Astrocyte of the cerebellum (primary cell): ENCODE data around the gene UBA6.

Source experiments
- DNase-seq: peaks from one replicate; pipeline ENCODE4 v3.0.0-alpha.2; 2011; ENCODE audit warnings: low read depth
- H3K4me3 ChIP-seq: 2 replicates; pipeline ENCODE4 v1.5.1; 2011; ENCODE audit warnings: mild to moderate bottlenecking, low read depth, low read length, moderate library complexity
- in situ Hi-C: cut with HindIII; loops from 2 replicates; pipeline ENCODE4 v1.10.0; 2017; ENCODE audit warnings: low sequenced_read_pairs
- TF ChIP-seq, protein P1 (sequence below): IDR thresholded peaks from 2 replicates; pipeline ENCODE4 v1.5.1; 2012; ENCODE audit warnings: low read length, low read depth, moderate library complexity, mild to moderate bottlenecking; ENCODE audit errors: missing control alignments

Gene UBA6

DNA sequence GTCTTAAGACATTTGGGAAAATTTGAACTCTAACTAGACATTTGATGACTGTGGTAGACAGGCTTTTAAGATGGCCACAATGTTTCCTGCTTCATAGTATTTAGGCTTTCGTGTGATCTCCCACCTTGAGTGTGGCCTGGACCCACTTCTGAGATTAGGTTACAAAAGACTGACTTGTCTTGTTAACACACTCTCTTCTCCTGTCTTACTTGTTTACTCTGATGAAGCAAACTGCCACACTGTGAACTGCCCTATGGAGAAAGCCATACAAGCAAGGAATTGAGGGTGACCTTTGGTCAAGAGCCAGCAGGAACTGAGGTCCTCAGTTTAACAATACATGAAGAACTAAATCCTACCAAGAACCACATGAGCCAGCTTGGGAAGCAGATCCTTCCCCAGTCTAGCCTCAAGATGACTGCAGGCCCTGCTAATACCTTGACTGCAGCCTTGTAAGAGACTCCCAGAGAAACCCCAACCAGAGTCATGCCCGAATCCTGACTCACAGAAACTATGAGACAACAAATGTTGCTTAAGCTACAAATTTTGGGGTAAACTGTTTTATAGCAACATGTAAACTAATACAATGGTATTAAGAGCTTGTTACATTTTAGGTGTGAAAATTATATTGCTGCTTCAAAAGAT, 20.3 kb downstream of the UBA6 start:
- TF ChIP-seq, protein P1, sequence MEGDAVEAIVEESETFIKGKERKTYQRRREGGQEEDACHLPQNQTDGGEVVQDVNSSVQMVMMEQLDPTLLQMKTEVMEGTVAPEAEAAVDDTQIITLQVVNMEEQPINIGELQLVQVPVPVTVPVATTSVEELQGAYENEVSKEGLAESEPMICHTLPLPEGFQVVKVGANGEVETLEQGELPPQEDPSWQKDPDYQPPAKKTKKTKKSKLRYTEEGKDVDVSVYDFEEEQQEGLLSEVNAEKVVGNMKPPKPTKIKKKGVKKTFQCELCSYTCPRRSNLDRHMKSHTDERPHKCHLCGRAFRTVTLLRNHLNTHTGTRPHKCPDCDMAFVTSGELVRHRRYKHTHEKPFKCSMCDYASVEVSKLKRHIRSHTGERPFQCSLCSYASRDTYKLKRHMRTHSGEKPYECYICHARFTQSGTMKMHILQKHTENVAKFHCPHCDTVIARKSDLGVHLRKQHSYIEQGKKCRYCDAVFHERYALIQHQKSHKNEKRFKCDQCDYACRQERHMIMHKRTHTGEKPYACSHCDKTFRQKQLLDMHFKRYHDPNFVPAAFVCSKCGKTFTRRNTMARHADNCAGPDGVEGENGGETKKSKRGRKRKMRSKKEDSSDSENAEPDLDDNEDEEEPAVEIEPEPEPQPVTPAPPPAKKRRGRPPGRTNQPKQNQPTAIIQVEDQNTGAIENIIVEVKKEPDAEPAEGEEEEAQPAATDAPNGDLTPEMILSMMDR, result no peak
- in situ Hi-C loops, result no loop called here
- DNase-seq, result no peak
- H3K4me3 ChIP-seq, result no peak overlapping the region

DNA sequence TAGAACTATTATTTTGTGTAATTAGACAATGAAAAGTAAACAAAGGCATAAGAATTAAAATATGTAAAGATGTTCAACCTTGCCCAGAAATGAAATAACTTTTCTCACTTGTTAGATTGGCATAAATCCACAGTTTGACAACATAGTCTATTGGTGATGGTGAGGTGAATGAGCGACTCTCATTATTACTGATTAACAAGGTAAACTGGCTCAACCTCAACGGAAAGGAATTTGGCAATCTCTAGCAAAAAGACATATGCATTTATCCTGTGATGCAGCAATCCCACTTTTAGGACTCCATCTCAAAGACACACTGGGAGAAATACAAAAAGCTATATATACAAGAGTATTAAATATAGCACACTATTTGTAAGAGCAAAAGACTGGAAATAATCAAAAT, 22.3 kb downstream of the UBA6 start:
- H3K4me3 ChIP-seq, result no peak overlapping the region
- in situ Hi-C loops, result no loop called here

DNA sequence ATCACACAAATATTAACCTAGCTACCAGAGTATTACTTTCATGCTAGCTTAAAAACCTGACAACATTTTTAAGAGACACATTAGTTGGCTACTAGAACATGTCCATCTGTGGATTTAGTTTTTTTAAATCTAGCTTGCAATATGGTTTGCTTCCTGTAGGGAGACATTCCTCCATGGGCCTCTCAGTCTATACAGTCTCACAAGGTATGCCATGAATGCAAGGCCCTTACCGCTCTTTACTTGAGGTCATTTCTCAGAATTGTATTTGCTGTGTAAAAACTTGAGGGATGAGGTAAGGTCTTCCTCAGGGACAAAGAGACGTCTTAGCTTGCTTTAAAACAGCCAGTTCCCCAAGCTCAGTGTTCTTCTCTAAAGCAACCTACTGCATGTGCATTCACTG, 26.9 kb downstream of the UBA6 start:
- in situ Hi-C loops, result no loop called here
- H3K4me3 ChIP-seq, result no peak overlapping the region
- TF ChIP-seq, protein P1, result no peak
- no peak for DNase-seq

More for the DNA sequence above, 22.3 kb downstream of the UBA6 start:
- TF ChIP-seq, protein P1, result no peak
- no peak for DNase-seq

DNA sequence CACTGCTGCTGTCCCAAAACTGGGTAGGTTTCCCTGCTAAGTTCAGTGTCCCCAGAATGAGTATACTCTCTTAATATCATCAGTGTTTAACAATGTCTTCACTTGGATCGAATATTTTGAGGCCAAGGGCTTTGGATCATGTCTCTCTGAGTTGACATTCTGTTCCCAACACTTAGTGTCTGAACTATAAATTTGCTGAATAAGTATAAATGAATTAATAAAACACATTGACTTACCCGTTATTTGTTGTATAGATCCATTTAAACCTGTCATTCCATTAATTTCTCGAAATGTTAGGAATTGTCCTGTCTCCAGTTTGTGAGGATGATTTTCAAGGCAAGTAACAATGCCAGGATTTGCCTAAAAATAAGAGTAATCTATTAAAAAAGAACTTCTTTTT, 32.6 kb downstream of the UBA6 start:
- TF ChIP-seq, protein P1, result no peak
- in situ Hi-C loops, result no loop called here
- no peak for DNase-seq
- H3K4me3 ChIP-seq, result no peak overlapping the region

DNA sequence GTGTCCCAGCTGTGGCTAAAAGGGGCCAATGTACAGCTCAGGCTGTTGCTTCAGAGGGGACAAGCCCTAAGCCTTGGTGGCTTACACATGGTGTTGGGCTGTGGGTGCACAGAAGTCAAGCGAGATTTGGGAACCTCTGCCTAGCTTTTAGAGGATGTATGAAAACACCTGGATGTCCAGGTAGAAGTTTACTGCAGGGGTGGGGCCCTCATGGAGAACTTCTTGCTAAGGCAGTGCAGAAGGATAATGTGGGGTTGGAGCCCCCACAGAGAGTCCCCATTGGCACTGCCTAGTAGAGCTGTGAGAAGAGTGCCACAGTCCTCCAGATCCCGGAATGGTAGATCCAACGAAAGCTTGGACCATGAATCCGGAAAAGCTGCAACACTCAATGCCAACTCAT, 40.5 kb downstream of the UBA6 start:
- in situ Hi-C loops, result no loop called here
- no peak for DNase-seq
- TF ChIP-seq, protein P1, result no peak
- H3K4me3 ChIP-seq, result no peak overlapping the region

DNA sequence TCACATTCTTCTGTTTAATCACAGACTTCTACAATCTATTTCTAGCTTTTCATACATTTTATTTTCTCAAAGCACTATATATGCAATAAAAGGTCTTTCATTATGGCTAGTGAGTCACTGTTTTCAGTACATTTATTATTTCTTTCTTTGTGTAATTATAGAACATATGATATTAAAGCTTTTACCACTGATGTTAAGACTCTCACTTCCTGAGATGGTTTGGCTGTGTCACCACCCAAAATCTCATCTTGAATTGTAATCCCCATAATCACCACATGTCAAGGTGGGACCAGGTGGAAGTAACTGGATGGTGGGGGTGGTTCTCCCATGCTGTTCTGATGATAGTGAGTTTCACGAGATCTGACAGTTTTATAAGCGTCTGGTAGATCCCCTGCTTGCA, 41.9 kb downstream of the UBA6 start:
- H3K4me3 ChIP-seq, result no peak overlapping the region
- in situ Hi-C loops, result no loop called here
- DNase-seq, result no peak
- TF ChIP-seq, protein P1, result no peak

DNA sequence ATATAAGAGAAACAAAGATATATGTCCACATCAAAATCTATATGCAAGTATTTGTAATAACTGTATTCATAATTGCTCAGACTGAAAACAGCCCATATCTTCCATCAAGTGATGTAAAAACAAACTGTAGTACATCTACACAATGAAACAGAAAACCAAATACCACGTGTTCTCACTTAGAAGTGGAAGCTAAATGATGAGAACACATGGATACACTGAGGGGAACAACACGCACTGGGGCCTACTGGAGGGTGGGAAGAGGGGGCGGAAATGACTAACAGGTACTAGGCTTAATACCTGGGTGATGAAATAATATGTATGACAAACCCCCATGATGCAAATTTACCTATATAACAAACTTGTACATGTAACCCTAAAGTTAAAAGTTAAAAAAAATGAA, 42.7 kb downstream of the UBA6 start:
- TF ChIP-seq, protein P1, result no peak
- no peak for DNase-seq
- H3K4me3 ChIP-seq, result no peak overlapping the region
- in situ Hi-C loops, result no loop called here
